ENCODE data around the gene EMCN. TPM values are rescaled to one million over a fixed set of nuclear protein-coding genes. Genes with fewer than 3 reads are reported as not detected.

The EMCN gene
- total RNA-seq, 1 experiment from 2014 or later = not detected

- H3K27ac Mint-ChIP-seq = no peak overlapping the region
- ATAC-seq (no peak), DNase-seq (ENCODE audit: low spot score) (no peak)
- peaks cover 22% of the 10 kb centered on the region for H3K9me3 Mint-ChIP-seq
- H3K4me1 Mint-ChIP-seq = peaks cover 3% of the 10 kb centered on the region
- TF ChIP-seq ZNF317 (CRISPR knock-in tag; IDR thresholded peaks at IDR 0.05; ENCODE audit: borderline replicate concordance, low read depth) = no peak
- 0 out of 2 replicates have a peak, but pooled peaks cover 3% of the 10 kb centered on the region for H3K36me3 Mint-ChIP-seq
- H3K27me3 Mint-ChIP-seq (ENCODE audit: low read depth) = no peaks in the 10 kb centered on the region
- CTCF ChIA-PET = no interaction called here
- POLR2A ChIA-PET = no interaction called here
- H3K4me3 Mint-ChIP-seq = no peak overlapping the region
Observed at GRCh38 chr4:100348473-100348872, 169.3 kb downstream of the EMCN start.

- 0 out of 2 replicates have a peak, but pooled peaks cover 3% of the 10 kb centered on the region for H3K36me3 Mint-ChIP-seq
- no peak overlapping the region for H3K27ac Mint-ChIP-seq
- H3K4me1 Mint-ChIP-seq = peaks cover 3% of the 10 kb centered on the region
- no peak for DNase-seq (ENCODE audit: low spot score)
- ATAC-seq = no peak
- ChIA-PET CTCF (no interaction called here), POLR2A (no interaction called here)
- no peaks in the 10 kb centered on the region for H3K27me3 Mint-ChIP-seq (ENCODE audit: low read depth)
- peaks cover 16% of the 10 kb centered on the region for H3K9me3 Mint-ChIP-seq
- no peak overlapping the region for H3K4me3 Mint-ChIP-seq
- TF ChIP-seq NFATC4 (CRISPR knock-in tag; IDR thresholded peaks at IDR 0.05) (no peak), ZSCAN18 (CRISPR knock-in tag; IDR thresholded peaks at IDR 0.05) (no peak), CREM (CRISPR knock-in tag; IDR thresholded peaks at IDR 0.05) (no peak), ZNF281 (CRISPR knock-in tag; IDR thresholded peaks at IDR 0.05) (no peak), E2F5 (CRISPR knock-in tag; IDR thresholded peaks at IDR 0.05) (no peak), KAT7 (CRISPR knock-in tag; IDR thresholded peaks at IDR 0.05; ENCODE audit: borderline replicate concordance) (no peak)
Observed at GRCh38 chr4:100347241-100347640, 170.6 kb downstream of the EMCN start.

GRCh38 chr4:100345585-100345984, 172.2 kb downstream of the EMCN start:
- Mint-ChIP-seq H3K27ac (no peak overlapping the region), H3K27me3 (ENCODE audit: low read depth) (no peaks in the 10 kb centered on the region), H3K4me3 (no peak overlapping the region), H3K4me1 (peaks cover 4% of the 10 kb centered on the region), H3K9me3 (peaks cover 10% of the 10 kb centered on the region), H3K36me3 (0 out of 2 replicates have a peak, but pooled peaks cover 3% of the 10 kb centered on the region)
- DNase-seq (ENCODE audit: low spot score) (no peak), ATAC-seq (no peak)
- CTCF ChIA-PET = no interaction called here
- POLR2A ChIA-PET = no interaction called here
- TF ChIP-seq EMX1 (CRISPR knock-in tag; IDR thresholded peaks at IDR 0.05) (no peak), SOX15 (CRISPR knock-in tag; IDR thresholded peaks at IDR 0.05) (no peak), ZBTB21 (CRISPR knock-in tag; IDR thresholded peaks at IDR 0.05; ENCODE audit: borderline replicate concordance) (no peak), ZNF425 (CRISPR knock-in tag; conservative IDR thresholded peaks at IDR 0.05) (no peak), ZNF512 (CRISPR knock-in tag; IDR thresholded peaks at IDR 0.05; ENCODE audit: borderline replicate concordance) (no peak), STAT6 (CRISPR knock-in tag; conservative IDR thresholded peaks at IDR 0.05; ENCODE audit: low read depth) (no peak), ERG (CRISPR knock-in tag; IDR thresholded peaks at IDR 0.05) (no peak), ATF1 (CRISPR knock-in tag; IDR thresholded peaks at IDR 0.05) (no peak), ATF6 (CRISPR knock-in tag; IDR thresholded peaks at IDR 0.05) (no peak), GTF2I (CRISPR knock-in tag; conservative IDR thresholded peaks at IDR 0.05) (no peak)
